GM21367 (cell line): ENCODE measurements around the gene NINJ1.
"Not testable (repeated sequence)": the region's sequence is repeated elsewhere in the genome, so short reads cannot be mapped to it uniquely, and the experiment has no call there.

Experiments
- ATAC-seq: cut with Tn5 transposase; IDR thresholded peaks from one replicate; pipeline ENCODE4 v1.9.1; 2021; ENCODE audit not compliant: unreplicated experiment

The NINJ1 gene

DNA sequence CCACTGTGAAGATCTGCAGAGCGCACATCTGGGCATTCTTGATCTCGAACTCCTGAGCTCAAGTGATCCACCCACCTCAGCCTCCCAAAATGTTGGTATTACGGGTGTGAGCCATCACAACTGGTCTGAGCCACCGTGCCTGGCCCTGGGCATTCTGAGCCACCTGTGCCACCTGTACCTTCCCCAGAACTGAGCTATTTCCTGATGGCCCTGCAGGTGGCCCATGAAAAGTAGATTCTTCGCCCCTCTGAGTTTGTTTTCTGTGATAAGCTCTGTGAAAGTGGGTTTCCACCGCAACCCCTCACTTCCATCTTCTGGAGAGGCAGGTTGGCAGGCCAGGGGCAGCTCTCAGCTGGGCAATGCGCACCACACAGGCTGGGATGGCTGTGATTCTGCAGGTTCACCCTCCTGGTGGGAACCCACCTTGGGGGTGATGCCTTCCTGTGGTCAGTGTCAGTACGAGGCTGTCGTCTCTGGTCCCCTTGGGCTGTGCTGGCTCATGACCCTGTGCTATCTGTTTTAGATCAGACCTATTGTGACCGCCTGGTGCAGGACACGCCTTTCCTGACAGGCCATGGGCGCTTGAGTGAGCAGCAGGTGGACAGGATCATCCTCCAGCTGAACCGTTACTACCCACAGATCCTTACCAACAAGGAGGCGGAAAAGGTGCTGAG is 26.8 kb downstream of the NINJ1 start:
- no peak for ATAC-seq

GRCh38 chr9:93105620-93106019 is 28.4 kb downstream of the NINJ1 start:
- ATAC-seq, result no peak

GRCh38 chr9:93101086-93101485 is 33.0 kb downstream of the NINJ1 start:
- ATAC-seq, result not testable (repeated sequence)

- ATAC-seq, result no peak
Measured at GRCh38 chr9:93100276-93100636, 33.8 kb downstream of the NINJ1 start.

DNA sequence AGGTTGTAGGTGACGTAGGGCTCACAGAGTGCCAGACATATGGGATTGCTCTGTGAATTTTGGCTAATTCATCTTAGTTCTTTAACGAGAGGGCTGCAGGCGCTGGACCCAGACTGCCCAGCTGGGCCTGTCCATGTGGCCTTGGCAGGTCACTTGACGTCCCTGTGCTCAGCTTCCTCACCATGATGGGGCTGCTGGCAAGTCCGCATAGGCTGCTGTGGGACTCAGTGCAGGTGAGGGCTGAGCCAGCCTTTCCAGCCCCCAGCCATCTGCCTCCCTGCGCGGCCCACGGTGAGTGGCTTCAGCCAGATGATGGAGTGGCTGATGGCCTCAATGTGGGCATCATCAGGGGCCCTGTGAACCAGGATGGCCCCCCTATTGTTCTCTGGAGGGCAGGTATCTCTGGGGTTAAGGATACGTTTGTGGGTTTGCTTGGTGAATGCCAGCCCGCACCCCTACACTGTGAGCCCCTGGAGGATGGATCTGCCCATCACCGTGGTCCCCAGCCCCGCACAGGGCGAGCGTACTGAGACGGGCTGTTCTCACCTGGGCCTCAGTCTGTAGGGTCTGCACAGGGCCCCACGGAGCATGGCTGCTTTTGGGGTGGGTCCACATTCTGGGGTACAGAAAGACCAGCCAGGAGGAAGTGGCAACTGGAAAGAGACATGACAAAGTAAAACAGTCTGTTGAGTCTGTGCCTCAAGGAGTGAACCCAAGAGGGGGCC is 34.3 kb downstream of the NINJ1 start:
- ATAC-seq, result no peak

DNA sequence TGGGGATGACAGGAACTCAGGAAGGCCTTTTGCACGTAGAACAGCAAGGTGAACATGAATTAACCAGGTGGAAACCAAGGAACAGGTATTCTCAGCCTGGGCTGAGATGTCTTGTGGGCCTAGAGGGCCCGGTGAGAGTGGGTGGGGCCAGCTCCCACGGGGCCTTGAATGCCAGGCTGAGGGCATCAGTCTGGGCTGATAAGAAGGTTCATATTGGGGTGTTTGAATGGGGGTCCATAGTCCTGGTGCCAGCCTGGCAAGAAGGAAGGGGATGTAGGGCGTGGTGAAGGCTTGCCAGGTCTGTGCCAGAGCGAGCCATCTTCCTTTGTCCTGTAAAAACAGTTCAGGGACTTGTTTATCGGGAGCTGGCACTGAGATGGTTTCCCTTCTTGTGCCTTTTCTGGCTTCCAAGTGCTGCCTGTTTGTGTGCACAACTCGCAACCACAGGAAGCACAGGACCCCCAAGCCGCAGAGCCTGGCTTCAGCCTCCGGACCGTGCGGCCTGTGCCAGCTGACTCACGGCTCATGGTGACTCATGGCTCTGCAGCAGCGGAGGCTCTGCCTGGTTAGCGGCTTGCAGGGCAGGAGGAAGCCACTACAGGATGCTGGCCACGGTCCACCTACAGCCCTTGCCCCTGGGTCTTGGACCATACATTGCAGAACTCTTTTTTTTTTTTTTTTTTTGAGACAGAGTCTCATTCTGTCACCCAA is 35.7 kb downstream of the NINJ1 start:
- ATAC-seq, result no peak

DNA sequence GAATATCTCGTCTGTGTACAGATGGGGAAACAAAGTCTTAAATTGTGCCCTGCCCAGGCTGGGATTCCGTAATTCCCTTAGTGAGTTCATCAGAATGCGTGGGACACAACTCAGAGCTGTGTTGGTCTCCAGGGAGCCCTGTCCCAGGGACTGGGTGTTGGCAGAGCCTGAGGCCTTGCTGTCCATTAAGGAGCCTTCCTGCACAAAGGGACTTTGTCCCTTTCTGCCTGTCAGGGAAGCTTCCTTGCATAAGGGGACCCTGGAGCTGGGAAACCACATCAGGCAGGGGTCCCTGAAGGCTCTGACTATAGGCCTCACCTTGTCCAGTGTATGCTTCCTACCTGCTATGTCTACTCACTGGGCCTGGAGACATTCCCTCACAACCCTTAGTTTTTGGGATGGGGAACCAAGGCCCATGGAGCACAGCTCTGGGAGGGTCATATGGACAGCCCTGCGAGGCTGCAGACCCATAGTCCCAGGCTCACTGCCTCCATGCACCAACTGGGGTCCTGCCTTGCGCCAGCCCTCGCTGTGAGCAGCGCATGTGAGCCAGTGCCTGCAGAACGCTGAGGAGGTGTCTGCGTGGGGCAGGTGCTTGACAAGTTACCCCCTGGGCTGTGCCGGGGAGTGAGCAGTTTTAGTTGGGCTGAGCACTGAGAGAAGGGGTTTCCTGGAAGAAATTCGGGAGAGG is 36.4 kb downstream of the NINJ1 start:
- ATAC-seq, result no peak

GRCh38 chr9:93096811-93097382 is 37.2 kb downstream of the NINJ1 start:
- no peak for ATAC-seq

- peak; percentile 34 for ATAC-seq
Measured at GRCh38 chr9:93096131-93096802, 37.8 kb downstream of the NINJ1 start, which contains the start of gene CARD19. Gene CARD19 (plus strand): TSS chr9:93096217. CDS start chr9:93096346, 129 bp downstream.

- ATAC-seq, result peak; percentile 53
Measured at GRCh38 chr9:93095205-93096130, 38.6 kb downstream of the NINJ1 start.

DNA sequence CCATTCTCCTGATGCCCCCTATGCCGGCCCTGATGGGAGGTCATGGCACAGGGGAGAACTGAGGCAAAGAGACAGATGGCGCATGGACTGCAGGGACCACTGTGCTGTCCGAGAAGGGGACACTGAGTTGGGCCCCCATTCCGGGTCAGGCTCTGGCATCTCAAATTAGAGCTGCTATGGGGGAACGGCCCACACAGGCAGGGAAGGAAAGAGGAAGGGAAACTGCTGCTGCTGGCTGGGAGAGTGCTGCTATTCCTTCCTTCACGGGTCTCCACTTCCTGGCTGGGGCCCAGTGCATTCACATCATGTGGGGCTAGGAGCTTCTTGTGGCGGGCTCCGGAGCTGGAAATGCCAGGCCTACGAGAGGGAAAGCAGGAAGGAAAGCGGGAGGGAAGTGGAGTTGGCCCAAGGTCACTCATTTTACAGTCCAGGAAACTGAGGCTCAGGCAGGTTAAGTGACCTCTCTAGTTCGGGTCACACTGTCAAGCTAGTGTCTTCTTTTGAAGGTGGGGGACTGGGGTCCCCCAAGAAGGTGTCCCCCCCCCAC is 39.3 kb downstream of the NINJ1 start:
- no peak for ATAC-seq

DNA sequence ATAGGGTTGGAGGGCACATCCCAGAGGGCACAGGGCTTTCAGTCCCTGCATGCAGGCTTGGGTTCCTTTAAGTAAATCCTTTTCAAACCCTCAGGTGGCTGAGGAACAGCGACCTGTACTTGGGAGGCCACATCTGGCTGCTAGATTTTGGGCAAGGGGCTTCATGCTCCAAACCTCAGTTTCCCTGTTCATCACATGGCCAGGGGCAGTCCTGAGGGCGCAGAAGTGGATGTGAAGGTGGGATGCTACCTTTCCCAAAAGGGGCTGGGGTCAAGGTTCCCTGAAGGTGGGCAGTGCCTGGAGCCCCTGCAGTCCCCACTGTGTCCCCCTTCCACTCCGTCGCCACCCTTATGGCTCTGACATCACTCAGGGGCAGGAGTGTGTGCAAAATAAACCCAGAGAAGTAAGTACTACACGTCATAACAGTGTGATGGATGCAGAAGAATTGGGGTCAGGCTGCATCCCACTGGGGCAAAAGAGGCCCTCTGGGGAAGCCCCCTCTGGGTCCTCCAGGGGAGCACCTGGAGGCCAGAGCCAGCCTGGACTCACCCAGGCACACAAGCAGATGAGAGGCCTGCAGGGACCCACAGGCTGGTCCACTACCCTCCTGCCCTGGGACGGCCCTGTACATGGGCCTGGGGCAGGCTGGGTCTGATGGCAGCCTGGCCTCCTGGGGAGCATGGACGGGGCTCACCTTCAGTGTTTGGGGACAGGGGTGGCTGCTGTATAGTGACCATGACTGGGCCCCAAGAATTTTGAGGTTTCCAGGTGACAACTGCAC is 40.0 kb downstream of the NINJ1 start:
- no peak for ATAC-seq

GRCh38 chr9:93093127-93093876 is 40.7 kb downstream of the NINJ1 start:
- ATAC-seq, result no peak

GRCh38 chr9:93092251-93092991 is 41.6 kb downstream of the NINJ1 start:
- no peak for ATAC-seq

- no peak for ATAC-seq
Measured at GRCh38 chr9:93091453-93092081, 42.5 kb downstream of the NINJ1 start.

DNA sequence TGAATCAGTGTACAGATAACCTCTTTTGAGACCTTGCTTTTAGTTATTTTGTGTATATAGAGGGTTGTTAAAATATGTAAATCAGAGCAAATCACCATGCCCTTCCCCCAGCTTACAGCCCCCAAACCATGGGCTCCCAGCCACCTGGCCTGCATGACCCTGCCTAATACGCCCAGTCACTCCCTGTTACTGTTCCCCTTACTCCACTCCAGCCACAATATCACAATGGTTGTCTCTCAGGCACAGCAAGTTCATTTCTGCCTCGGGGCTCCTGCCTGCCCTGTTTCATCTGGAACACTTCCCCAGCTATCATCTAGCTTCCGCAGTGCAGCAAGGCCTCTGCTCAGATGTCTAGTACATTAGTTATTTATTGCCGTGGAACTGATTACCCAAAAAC is 43.0 kb downstream of the NINJ1 start:
- ATAC-seq, result no peak
